CD4-positive, alpha-beta T cell treated with Interleukin-17A for 4 hours (primary cell): ENCODE data around the gene IL13.
"Not testable (repeated sequence)": the region's sequence is repeated elsewhere in the genome, so short reads cannot be mapped to it uniquely, and the experiment has no call there.

Experiments
- DNase-seq: peaks from one replicate; pipeline ENCODE4 v3.0.0-alpha.2; 2020; ENCODE audit warnings: mixed read lengths

Gene IL13

DNA sequence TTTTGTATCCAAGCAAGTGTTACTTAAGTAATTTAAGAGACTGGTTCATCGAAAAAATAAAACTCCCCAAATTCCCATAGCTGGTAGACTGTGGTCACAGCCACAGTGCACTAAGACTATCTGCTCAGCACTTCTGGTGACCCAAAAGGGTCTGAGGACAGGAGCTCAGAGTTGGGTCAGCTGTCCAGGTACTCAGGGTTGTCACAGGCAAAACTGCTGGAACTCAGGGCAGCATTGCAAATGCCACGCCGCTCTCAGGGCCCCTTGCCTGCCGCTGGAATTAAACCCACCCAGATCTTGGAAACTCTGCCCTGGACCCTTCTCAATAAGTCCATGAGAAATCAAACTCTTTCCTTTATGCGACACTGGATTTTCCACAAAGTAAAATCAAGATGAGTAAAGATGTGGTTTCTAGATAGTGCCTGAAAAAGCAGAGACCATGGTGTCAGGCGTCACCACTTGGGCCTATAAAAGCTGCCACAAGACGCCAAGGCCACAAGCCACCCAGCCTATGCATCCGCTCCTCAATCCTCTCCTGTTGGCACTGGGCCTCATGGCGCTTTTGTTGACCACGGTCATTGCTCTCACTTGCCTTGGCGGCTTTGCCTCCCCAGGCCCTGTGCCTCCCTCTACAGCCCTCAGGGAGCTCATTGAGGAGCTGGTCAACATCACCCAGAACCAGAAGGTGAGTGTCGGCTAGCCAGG lies at the start of gene IL13:
IL13 (plus strand) TSS at position 498 of the 705 bp plus-strand sequence; CDS start at position 512, 14 bp downstream.
- no peak for DNase-seq

DNA sequence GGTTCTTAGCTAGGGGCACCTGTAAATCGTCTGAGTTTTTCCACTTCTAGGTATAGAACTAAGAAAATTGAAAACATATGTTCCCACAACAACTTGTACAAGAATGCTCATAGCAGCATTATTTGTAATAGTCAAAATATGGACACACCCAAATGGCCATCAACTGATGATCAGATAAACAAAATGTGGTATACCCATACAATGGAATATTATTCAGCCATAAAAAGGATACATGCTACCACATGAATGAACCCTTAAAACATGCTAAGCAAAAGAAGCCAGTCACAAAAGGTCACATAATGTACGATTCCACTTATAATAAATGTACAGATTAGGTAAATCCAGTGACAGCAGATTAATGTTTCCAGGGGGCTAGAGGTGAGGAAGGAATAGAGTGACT lies 46.0 kb upstream of the IL13 start:
- DNase-seq: no peak

DNA sequence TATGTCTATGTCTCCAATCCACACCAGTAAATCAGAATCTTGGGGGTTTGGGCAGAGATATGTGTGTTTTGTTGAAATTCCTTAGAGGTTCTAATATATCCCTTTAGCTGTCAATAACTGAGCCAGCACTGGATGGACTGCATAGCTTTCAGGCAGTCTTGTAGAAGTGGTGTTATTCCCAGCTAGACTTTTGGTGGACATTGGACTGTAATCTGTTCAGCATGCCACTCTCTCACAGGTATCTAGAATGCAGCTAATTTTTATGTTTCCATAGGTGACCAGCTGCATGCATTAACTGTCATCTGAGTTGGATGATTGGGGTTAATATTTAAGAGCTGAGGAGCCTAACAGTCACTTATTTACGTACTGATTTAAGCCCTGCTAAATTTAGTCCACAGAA lies 45.1 kb upstream of the IL13 start:
- no peak for DNase-seq

DNA sequence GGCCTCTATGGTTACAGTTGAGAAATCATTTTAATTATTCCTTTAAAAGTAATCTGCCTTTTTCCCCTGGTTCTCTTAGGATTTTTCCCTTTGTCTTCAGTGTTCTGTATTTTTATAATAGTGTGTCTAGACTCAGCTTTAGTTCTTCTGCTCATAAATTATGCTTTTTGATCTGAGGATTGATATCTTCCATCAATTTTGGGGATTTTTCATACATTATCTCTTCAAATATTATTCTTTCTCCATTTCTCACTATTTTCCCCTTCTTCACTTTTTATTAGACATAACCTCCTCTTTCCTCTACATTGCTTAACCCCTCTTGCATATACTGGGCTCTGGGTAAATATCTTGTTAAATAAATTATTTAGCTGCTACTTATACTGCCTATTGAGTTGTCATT lies 36.3 kb upstream of the IL13 start:
- DNase-seq: no peak

DNA sequence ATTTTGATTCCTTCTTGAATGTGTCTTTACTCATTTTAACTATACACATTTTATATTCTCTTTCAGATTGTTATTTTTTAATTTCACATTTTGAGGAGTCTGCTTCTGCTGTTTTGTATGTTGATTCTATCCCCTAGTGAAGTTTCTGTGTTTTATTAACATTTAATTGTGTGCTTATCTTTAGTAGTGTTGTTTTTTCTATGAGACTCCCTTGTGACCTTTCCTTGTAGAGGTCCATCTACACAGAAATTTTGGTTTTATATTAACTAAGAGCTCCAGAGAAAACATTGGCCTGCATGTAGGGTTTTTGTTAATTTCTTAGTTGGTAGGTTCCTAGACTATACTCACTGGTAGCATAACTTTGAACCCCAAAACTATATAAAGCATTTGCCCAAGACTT lies 35.4 kb upstream of the IL13 start:
- no peak for DNase-seq

DNA sequence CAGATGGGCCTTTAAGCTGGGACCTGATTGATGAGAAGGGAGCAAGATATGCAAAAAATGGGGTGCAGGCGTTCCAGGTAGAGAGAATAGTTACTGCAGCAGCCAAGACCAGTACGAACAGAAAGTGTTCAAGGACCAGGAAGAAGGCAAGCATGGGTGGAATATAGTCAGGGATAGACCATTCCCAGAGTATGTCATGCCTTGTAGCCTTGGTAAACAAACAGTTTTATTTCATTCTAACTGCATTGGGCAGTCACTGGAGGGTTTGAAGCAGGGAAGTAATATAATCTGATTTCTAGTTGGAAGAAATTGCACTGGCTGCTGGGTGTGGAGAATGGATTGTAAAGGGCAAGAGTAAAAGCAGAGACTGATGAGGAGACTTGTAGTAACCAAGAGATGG lies 30.5 kb upstream of the IL13 start:
- no peak for DNase-seq

DNA sequence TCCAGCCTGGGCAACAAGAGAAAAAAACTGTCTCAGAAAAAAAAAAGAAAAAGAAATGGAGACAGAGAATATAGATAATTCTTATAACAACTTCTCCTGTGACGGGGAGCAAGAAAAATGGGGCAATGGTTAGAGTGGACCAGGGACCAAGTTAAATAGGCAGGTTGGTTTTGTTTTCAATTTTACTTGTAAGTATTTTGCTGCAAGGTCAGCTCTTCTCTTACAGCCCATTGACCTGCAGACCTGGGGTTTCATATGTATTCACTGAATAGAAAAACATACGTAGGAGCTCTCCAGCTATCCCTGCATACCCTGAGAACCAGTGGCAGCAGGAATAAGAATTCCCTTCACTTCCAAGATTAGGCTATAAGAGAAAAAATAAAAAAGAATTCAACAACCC lies 29.2 kb upstream of the IL13 start:
- no peak for DNase-seq

DNA sequence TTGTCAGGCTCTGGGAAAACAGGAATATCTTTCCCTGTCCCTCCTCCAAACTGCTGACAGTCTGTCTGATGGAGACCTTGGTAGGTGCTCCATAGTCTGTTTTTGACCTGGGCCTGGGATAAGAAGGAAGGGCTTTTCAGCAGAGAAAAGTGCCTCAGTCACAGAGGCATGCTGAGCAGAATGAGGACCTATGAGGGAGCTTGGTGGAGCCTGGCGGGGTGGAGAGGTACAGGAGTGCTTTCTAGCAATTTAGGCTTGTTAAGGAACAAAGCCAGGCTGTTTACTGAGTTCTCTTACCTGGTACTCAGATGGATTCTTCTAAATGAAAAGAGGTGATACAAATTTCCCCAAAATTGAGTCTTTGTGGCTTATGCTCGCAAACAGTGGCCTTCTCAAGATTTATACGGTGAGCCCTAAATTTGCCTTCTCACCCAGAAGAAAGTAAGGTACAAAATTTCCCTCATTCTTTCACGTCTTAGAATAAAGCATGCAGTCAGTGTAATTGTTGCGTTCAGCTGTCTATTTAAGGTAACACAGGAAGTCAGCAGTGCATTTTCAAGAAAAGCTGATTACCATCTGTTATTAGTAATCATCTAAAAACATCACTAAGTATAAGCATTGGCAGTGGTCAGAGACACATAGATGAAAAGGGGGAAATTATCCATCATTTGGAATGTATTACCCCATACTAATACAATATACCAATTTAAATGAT lies 28.6 kb upstream of the IL13 start:
- DNase-seq: no peak

DNA sequence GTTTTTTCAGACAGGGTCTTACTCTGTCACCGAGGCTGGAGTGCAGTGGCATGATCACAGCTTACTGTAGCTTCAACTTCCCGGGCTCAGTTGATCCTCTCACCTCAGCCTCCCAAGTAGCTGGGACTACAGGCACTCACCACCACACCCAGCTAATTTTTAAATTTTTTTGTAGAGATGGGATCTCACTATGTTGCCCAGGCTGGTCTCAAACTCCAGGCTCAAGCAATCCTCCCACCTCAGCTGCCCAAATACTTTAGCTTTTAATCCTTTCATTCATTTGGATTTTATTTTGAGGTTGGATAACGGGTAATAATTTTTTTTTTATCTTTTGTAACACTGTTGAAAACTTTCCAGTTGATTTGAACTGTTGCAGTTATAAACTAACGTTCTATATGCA lies 24.4 kb upstream of the IL13 start:
- not testable (repeated sequence) for DNase-seq

DNA sequence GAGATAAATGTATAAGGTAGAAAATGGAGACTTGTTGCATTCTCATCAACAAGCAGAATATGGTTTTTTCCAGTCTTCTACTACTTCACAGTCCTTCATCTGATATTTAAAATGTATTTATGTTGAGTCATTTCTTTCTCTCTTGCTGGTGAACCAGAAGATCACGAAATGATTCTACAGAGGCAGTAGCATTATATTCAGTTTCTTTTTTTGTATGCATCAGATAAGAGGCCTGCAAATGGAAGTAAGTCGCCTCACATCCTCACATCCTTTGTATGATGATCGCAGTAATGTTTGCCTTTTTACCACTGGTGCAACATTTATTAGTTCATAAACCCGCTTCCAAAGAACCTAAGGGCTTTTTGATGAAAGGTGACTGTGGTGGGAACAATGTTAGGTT lies 22.1 kb upstream of the IL13 start:
- no peak for DNase-seq

DNA sequence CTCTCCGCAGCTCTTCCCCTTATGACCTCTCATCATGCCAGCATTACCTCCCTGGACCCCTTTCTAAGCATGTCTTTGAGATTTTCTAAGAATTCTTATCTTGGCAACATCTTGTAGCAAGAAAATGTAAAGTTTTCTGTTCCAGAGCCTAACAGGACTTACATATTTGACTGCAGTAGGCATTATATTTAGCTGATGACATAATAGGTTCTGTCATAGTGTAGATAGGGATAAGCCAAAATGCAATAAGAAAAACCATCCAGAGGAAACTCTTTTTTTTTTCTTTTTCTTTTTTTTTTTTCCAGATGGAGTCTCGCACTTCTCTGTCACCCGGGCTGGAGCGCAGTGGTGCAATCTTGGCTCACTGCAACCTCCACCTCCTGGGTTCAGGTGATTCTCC lies 20.7 kb upstream of the IL13 start:
- DNase-seq: no peak

DNA sequence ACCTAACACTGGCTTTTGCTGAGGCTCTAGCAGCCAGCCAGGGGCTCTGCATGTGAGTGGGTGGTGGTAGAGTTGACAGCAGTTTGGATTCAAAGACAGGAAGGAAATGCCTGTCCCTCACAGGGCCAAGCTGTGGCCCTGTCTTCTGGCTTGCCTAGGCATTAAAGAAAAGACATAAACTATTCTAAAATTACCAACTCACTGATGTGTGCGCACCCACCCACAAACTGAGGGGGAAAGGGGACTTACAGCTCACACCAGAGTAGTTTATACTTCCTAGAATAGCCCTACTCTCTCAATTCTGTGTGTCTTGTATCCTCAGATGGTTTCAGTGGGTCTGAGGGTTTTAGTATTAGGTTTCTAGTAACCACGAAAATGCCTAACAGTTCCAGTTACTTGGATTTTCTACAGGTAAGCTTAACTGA lies 18.3 kb upstream of the IL13 start:
- DNase-seq: no peak

DNA sequence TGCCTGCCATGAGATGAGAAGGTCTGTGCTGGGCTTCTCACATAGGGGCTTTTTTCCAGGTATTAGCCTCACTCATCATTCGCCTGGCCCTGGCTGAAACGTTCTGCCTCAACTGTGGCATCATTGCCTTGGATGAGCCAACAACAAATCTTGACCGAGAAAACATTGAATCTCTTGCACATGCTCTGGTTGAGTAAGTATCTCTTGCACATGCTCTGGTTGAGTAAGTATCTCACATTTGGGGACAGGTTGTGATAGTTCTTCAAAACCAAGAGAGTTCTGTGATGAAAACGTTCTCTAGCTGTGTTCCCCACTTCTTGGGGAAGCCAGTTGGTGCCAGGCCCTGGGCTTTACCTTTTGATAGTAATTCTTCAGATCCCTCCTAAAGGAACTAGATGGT lies 17.4 kb upstream of the IL13 start:
- DNase-seq: no peak

DNA sequence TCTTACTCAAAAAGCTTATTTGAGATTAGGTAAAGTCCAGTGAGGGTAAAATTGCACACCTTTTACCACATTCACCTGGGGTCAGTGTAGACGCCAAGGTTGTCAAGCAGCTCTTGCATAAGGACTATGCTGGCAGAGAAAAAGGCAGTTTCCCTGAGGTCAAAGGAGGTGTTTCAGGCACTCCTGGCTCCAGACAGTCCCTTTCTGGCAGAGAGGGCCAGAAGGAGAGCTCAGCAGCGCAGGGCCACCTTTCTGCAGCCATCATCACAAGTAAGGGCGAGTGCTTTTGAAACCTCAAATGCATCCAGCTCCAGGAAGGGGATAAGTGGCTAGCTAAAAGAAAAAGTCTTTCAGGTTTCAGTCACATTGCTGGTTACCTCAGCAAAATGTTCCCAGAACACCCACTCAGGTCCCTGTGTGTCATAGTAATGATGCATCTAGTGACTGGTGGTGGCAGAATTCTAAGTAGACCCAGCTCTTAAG lies 16.7 kb upstream of the IL13 start:
- DNase-seq: no peak

DNA sequence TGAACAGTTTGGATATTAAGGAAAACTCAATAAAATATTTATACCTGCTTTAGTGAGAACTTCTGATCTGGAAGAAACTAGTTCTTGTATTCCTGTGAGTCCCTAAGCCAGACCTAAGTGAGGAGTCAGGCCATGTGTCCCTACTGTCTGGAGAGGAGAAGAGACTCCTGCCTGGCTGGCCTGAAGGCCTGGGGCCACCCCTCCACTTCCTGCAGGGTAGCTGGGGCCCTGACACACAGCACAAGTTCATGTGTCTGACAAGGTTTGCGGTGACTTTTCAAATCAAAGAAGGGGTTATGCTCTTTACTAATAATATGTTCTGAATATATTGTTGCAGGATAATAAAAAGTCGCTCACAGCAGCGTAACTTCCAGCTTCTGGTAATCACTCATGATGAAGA lies 16.1 kb upstream of the IL13 start:
- no peak for DNase-seq

DNA sequence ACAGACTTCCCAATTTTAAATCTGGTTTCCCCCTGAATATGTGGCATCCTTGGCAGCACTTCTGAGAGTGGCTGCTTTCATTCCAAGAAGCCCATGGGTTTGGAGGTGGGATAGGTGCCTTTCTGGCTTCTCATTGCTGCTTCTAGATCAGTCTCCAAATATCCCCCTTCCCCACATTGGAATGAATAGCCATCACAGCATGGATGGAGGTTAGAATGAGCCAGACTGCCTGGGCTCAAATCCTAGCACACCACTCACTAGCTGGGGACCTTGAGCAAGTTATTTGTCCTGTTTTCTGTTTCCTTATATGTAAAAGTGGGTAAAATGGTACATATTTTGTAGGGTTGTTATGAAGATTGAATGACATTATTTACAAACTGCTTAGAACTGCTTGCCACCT lies 13.8 kb upstream of the IL13 start:
- no peak for DNase-seq

DNA sequence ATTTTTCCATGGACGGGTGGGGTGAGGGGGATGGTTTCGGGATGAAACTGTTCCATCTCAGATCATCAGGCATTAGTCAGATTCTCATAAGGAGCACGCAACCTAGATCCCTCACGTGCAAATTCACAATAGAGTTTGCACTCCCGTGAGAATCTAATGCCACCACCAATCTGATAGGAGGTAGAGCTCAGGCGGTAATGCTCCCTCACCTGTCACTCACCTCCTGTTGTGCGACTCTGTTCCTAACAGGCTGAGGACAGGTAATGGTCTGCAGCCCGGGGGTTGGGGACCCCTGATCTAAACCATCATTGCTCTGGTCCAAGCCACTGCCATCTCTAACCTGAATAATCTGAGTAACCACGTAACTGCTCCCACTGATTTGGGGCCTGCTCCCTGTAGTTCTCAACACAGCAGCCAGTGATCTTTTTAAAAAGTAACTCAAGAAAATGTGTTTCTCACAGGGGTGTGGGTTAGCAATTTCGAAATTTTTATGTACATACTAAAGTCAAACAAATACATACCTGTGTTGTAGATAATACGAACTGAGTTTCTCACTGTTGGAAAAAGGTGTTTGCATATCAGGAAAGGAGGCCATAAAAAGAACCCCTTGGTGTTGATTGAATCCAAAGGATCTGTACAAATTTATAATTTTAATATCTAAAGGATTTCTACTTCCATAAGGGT lies 11.2 kb upstream of the IL13 start:
- no peak for DNase-seq

DNA sequence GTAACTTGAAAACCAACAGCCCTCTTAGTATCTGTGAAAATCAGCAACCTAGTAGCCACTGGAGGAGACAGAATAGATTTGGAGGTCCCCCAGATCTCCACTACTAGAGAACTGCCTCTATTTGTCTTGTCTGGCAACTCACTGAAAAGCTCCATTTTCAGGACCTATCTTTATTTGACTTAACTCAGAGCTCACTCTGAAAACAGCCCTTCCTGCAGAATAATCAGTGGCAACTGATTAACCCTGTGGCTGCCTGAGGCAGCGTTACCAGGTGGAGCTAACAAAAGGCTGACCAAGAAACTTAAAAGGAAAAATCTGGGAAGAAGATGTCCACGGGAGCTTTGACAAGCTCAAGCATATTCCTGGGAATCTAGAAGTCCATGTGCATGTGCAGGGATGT lies 10.5 kb upstream of the IL13 start:
- no peak for DNase-seq

DNA sequence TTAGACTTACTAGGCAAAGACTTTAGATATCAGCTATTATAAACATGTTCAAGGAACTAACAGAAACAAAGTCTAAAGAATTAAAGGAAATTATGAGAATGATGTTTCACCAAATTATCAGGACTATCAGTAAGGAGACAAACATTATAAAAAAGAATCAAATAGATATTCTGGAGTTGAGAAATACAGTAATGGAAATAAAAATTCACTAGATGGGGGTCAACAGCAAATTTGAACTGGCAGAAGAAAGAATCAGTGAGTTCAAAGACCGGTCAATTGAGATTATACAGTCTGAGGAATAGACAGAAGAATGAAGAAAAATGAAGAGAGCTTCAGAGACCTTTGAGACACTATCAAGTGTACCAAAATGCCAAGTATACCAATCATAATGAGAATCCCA lies 9.6 kb upstream of the IL13 start:
- no peak for DNase-seq

DNA sequence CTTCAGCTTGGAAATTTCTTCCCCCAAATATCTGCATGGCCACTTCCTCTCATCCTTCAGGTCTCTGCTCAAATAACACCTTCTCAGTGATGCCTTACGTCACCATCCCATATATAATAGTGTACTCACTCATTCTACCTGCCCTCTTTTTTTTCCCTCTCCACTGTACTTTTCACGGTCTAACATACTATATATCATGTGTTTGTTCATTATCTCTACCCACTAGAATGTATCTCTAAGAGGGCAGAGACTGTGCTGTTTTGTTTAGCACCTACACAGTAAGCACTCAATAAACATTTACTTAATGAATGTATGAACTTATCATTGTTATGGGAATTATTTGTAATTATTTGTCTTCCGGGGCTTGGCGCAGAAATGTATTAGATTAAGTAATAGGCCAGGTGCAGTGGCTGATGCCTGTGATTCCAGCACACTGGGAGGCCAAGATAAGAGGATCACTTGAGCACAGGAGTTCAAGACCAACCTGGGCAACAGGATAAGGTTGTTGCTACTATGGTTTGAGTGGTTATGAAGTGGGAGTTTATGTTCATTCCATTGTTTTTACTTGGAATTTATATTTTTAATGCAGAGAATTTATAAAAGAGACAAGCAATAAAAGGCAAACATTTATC lies 6.0 kb upstream of the IL13 start:
- no peak for DNase-seq

DNA sequence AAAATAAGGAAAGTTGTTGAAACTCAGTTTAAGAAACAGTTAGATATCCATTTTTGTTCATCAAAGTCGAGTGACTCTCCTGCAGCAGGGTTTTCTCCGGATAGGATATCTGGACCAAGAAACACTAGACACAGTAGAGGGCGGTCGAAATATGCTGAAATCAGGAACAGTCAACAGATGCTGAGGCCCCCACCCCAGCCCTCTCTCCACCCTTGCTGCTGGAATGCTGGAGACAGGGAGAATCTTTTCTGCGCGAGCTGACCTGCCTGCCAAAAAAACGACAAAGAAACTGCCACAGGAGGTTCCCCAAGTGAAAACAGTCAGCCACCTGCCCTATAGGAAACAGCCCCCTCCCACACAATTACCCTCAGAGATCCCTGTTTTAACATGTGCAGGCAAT lies 4.3 kb upstream of the IL13 start:
- DNase-seq: no peak

DNA sequence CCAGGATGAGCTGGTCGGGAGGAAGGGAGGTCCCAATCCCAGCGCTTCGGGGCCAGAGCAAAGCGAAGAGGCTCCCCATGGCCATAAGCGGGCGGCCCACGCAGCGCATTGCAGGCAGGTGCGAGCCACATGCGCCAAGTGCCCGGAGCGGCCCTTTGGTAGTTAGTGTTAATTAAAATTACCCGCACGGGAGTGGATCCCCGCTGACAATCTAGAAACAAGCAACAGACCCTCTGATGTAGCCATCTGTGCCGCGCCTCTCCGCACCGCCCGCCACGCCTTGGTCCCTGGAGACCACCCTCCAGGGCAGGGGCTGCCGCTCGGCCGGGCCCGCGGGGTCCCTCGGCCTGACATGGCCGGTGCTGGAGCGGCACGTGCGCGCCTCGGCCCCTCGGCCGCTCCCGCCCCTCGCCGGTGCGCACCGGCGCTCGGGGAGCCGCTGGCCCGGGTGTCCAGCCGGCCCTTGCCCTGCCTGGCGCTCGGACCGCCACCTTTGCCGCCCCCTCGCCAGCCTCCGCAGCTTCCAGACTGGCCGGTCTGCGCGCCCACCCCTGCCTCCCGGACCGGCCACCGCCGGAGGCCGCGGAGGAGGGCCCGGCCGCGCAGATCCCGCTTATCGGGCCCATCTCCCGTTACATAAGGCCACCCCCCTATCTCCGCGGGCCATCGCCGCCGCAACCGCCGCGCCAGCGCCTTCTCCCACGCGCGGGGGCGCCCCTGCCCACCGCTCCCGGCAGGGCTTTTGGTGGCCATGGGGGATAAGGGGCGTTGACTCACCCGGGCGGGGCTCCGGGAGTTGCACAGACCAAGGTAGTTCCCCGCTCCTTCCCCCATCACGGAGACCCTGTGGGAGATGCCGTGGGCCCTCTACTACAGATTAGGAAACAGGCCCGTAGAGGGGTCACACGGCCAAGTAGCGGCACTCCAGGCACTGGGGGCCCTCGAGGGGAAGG lies 1.9 kb upstream of the IL13 start:
- peak; percentile 37 for DNase-seq
